T-helper 2 cell treated with Interferon-gamma antibody and Interleukin-4, amounts not matched to agents 100 ng/mL and 5 ng/mL, for 36 hours (primary cell): Measurements from ENCODE around the gene FCN1. TPM values are rescaled to one million over a fixed set of nuclear protein-coding genes. Genes with fewer than 3 reads are reported as not detected.

Source experiments
- intact Hi-C: fragments of 100-400 bp; cut with micrococcal nuclease; formaldehyde crosslinking; loops from one replicate; pipeline ENCODE4 v1.15.1; 2023
- total RNA-seq: library from RNA; stranded (reverse); gene quantifications from 2 replicates; pipeline ENCODE4 v1.2.3, GENCODE V29; 2022

Gene FCN1
- total RNA-seq, 1 donor from 2014 or later, result not detected

DNA sequence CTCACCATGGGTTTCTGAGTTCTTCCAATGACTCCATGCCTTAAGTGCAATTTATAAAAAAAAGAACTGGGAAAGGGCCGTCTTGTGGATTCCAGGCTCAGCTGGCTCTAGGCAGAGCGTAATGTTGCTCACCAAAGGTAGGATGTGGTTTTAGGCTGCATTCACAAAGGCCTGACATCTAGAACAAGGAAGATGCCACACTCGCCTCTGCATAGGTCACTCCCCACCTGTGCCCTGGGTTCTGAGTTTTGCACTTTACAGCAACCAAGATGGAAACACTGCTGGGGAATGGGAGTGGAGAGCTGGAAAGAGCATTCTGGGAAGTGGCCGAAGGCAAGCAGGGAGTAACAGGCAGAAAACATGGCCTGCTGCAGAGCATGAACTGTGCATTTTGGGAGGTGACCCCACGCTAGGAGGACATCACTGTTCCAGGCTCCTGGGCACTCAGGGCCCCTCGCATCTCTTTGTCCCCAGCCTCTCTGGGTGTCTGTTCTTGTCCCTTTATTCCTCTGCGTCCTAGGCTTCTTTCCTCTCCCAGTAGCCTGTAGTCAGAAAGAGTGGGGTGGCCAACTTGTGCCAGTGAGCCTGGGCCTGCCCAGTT is 24.8 kb downstream of the FCN1 start:
- intact Hi-C loops, result no loop called here

DNA sequence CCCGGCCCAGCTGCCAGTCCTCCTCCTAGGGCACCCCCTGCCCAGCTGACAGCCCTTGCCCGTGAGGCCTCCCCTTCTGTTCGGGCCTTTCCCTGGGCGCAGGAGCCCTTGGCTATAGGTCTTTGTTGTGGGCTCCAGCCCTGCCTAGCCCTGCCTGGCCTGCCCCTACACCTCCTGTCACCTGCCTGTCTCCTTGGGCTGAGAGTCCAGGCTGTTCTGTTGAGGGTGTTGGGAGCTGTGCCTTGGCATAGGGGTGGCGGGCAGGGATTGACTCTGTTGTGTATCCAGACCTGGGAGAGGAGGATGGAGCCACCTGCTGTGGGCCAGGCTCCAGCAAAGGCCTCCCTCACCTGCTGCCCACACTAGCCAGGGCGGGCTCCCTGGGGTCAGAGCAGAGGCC is 25.5 kb downstream of the FCN1 start:
- intact Hi-C loops, result no loop called here

DNA sequence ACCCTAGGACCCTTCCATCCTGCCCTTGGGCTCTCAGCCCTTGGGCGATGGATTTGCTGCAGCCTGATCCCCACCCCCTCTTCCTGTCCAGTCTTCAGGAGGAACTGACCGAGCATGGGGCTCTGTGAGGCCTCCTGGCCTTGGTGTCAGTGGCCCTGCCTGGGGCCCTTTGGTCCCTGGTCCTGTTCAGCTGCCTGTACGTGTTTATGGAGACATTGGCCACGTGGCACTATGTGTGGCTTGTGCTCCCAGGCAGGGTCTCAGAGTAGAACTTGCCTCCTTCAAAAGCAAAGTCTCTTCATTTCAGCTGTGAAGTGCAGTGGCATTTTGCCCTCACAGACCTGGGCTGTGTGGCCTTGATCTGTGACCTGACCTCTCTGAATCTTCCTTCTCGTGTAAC is 26.0 kb downstream of the FCN1 start:
- intact Hi-C loops, result no loop called here

DNA sequence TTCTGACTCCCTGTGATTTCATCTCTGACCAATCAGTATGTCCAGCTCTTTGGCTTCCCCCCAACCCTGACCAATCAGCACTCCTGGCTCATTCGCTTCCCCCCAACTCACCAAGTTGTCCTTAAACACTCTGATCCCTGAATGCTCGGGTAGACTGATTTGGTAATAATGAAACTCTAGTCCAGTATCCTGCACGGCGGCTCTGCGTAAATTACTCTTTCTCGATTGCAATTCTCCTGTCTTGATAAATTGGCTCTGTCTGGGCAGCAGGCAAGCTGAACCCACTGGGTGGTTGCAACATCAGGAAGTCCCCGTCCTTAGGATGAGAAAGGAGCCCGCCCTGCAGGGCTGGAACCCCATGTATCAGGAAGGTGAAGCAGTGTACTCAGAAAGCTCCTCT is 26.7 kb downstream of the FCN1 start:
- intact Hi-C loops, result no loop called here

DNA sequence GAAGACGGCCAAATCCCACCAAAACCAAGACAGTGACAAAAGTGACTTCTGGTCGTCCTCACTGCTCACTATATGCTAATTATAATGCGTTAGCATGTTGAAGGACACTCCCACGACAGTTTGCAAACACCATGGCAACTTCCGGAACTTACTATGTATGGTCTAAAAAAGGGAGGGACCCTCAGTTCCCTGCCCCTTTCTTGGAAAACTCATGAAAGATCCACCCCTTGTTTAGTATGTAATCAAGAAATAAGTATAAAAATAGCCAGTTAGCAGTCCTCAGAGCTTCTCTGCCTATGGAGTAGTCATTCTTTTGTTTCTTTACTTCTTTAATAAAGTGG is 27.6 kb downstream of the FCN1 start:
- intact Hi-C loops, result no loop called here

DNA sequence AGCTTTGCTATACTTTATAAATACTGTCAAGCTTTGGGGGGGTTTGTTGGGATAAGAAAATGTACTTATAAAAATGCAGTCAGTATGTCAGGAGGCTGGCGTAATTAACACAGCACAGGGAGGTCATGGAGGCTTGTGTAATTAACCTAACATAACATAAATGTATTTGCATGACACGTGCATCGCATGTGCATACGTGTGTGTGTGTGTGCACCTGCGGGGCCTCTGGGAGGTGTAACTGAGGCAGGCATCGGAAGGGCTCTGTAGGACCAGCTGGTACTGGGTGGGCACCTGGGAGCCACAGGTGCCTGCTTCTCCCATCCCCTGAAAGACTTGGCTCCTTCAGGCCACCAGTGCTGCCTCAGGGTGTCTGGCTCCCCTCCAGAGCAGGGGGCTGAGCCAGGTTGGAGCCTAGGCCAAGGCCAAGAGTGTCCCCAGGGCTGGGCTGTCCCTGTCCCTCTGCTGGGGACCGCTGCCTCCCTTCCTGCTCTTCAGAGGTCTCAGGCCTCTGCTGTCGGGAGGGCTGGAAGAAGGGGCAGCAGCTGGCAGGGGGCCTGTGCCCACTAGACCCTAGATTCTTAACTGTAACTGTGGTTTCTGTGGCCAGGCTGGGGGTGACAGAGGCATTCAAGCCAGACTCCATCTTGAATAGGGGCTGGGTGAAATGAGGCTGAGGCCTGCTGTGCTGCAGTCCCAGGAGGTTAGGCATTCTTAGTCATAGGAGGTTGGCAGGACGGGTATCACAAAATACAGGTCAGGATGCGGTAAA is 28.1 kb downstream of the FCN1 start:
- intact Hi-C loops, result no loop called here

DNA sequence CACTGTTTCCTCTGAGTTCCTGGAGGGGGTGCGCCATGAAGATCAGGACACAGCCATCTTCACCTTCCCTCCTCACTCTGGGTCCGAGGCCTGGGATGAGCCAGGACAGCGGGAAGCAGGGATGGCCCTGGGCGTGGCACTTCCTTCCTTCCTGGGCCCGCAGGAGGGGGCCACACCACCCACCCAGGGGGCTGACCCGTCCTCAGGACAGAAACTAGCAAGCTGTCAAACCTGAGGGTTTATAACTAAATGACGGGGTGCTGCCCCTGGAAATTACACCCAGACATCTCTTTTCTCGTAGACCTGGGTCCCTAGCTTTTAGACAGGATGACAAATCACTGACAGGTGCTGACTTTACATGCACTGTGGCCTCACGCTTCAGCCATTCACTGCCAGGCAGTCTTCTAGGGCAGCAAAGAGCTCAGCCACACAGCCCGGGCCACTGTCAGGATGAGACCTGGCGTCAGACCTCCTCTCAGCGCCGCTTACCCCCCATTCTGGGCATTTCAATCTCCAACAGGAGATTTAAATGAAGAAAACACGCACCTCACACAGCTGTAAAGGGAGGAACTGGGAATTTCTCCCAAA is 29.0 kb downstream of the FCN1 start:
- intact Hi-C loops, result no loop called here

DNA sequence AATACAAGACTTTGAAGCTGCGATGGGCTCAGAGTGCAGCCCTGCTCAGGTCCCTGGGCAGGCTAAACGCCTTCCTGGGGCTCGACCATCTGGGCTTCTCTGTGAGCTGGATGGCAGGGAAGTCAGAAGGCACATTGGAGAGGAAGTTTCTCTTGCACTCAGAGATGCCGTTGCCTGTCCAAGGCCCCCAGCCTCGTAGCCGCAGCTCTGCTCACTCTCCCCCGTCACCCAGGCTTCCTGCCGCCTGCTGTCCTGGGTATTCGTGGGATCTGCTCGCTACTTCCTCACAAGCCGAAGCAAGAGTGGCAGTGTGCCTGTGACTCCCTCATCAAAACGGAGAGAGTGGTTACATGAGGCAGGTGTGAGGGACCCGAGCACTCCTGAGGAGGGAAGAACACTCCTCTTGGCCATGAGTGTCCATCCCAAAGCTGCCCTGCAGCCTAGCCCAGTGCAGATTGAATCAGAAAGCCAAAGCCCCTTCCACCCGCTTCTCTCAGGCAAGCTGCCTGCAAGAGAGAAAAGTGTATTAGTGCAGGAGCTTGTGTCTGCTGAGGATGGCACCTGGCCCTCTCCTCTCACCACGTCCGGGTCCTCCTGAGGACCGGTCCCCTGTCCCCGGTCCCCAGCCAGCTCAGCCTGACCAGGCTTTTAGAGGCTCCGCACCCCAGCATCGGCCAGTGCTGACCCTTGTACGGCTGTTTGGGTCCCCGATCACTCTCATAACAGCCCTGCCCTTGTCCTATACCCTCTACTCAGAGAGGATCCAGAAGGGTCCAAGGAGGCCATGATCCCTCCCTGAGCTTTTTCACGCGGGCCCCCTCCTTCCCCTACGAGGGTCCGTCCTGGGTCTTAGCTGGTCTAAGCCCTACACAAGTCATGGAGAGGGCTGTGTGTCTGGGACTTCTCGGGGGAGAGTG is 29.8 kb downstream of the FCN1 start:
- intact Hi-C loops, result no loop called here

DNA sequence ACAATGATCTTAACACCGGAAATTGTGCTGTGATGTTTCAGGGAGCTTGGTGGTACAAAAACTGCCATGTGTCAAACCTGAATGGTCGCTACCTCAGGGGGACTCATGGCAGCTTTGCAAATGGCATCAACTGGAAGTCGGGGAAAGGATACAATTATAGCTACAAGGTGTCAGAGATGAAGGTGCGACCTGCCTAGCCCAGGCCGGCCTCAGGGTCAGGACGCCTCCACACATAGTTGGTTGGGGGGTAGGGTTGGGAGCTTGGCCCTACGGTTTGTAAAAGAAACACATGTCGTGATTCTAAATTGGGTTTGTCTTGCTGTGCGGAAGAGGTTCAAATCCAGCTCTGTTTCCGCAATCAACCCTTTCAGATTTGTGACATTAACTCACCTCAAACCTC is 30.5 kb downstream of the FCN1 start:
- intact Hi-C loops, result no loop called here

DNA sequence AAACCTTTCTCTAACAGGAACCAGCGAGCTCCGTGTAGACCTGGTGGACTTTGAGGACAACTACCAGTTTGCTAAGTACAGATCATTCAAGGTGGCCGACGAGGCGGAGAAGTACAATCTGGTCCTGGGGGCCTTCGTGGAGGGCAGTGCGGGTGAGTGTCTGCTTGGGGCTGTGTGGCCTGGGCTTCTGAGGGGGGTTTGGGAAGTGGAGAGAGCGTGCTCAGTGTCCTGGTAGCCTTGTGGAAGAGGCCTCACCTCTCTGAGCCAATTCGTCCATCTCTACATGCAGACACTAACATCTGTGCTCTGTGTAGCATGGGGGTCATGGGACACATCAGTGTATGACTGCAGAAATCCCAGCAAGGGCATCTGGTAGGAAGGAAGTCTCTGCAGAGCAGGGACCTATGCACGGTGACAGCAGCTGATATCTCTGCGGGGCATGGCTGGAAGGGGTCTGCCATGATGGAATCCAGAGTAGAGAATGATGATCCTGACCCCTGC is 31.2 kb downstream of the FCN1 start:
- intact Hi-C loops, result no loop called here

DNA sequence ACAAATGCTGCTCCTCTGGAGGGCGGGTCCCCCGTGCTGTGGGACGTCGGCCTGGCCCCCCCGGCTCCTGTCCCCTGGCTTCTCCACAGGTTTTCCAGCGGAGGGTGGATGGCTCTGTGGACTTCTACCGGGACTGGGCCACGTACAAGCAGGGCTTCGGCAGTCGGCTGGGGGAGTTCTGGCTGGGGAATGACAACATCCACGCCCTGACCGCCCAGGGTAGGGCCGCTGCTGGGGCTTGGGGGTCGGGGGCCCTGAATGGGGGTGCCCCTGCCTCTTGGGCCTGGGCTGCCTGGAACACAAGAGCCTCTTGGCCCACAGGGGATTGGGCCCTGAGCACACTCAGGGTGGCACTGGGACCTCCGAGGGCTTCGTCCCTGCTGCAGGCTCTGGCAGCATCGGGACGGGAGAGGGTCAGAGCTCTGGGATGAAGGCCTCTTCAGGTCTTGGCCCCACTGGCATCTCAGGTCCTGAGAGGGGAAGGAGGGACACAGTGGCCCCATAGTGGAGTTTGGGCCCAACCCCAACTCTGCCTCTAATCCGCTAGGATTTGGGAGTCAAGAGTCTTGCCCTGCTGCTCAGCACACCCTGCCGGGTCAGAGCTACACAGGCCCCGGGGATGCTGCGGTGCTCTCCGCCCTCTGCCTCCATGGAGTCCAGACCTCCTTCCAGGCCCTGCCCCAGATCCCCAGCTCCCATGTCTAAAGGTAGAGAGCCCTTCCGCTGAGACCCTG is 31.9 kb downstream of the FCN1 start:
- intact Hi-C loops, result no loop called here

DNA sequence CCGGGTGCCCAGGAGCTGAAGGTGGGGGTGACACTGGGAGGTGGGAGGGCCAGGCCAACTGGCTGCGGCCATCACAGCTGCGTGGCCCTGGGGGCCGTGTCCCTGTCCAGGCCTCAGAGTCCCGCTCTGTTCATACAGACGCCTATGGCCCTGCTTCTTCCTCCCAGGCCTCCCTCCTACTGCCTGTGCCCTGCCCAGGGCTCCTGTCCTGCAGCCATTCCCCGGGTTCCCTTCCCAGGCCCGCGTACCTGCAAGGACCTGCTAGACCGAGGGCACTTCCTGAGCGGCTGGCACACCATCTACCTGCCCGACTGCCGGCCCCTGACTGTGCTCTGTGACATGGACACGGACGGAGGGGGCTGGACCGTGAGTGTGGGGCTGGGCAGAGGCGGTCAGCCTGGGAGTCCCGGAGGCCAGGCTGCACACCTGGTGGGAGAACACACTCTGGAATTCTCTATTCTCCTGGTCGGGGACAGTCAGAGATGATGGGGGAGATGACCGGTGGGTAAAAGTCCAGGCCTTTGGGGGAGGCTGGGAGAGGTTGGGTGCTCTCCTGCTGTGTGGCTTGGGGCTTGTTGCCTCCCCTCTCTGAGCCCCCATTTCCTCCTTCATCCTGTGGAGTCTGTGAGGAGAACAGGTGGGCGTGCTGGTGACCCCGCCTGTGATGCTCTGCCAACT is 32.6 kb downstream of the FCN1 start:
- intact Hi-C loops, result no loop called here

DNA sequence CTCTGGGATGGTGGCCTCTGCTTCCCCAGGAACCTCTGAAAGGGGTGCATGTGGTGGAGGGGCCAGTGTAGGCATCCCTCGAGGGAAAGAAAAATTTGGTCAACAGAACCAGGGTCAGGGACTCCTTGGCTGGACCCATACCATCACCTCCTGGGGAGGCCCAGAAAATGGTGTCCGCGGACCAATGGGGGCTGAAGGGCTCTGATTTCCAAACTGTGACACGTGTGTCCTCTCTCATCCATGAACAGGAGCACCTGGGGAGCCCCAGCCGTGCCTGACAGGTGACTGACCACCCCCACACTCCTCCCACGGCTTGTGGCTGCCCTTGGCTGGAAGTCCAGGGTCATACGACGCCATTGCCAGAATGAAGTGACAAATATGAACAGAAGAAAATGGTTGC is 33.2 kb downstream of the FCN1 start:
- intact Hi-C loops, result no loop called here

DNA sequence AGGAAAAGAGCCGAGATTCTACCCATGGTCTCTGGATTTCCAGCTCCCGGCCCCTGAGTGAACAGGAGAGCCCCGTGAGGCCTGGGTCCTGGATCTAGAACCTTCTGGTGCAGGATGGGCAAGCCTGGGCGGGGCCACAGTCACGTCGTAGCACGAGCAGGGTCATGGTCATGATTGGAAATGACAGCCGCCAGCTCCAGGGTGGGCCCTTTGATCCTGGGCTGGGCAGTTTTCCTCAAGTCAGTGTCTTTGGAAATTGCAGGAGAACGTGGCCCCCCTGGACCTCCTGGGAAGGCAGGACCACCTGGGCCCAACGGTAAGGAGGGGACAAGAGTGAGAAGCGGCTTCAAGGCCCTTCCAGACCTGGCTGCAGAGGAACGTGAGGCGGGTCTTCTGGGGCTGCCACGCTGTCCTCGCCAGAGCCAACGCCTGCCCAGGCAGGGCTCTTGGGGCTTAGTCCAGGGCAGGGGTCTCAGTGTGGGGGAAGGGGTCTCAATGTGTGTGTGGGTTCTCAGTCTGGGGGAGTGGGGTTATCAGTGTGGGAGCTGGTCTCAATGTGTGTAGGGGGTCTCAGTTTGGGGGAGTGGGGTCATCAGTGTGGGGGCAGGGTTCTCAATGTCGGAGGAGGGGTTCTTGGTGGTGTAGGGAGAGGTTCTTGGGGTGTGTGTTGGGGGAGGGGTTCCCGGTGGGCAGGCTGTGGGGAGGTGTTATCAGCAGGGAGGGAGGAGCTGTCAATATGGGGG is 34.5 kb downstream of the FCN1 start:
- intact Hi-C loops, result no loop called here

DNA sequence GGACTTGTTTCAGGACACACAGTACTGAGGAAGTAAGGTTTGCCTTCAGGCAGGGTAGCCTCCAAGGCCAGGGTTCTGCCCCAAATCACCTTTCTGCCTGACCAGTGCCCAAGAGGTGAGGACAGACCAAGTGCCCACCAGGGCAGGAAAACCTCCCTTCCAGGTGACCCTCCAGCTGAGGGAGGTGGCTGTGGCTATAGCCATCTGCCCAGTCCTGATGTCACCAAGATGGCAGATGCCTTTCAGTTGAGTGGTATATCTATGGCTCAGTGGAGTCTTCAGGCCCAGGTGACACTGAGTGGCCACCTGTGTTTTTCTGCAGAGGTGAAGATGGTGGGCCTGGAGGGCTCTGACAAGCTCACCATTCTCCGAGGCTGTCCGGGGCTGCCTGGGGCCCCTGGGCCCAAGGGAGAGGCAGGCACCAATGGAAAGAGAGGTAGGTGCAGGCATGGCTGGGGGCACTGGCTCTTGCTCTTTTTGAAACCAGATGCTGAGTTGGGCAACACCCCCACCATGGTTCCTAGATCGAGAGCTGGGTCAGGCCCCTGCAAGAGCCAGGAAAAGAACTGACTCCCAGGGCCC is 35.4 kb downstream of the FCN1 start:
- intact Hi-C loops, result no loop called here

DNA sequence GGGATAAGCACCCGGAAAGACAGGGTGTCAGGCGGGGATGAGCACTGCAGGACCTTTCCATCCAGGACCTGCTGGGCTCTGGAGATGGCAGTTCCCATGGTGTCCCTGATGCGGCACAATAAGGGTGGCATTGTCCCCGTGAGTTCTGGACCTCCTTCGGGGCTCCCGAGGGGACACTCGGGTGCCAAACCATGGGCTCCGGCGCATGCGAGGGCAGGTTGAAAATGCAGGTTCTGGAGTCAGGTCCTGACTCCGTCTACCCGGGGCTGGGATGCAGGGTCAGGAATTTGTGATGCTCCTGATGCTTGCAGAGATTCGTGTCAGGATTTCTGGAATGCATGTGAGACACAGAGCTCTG is 36.4 kb downstream of the FCN1 start:
- intact Hi-C loops, result no loop called here

DNA sequence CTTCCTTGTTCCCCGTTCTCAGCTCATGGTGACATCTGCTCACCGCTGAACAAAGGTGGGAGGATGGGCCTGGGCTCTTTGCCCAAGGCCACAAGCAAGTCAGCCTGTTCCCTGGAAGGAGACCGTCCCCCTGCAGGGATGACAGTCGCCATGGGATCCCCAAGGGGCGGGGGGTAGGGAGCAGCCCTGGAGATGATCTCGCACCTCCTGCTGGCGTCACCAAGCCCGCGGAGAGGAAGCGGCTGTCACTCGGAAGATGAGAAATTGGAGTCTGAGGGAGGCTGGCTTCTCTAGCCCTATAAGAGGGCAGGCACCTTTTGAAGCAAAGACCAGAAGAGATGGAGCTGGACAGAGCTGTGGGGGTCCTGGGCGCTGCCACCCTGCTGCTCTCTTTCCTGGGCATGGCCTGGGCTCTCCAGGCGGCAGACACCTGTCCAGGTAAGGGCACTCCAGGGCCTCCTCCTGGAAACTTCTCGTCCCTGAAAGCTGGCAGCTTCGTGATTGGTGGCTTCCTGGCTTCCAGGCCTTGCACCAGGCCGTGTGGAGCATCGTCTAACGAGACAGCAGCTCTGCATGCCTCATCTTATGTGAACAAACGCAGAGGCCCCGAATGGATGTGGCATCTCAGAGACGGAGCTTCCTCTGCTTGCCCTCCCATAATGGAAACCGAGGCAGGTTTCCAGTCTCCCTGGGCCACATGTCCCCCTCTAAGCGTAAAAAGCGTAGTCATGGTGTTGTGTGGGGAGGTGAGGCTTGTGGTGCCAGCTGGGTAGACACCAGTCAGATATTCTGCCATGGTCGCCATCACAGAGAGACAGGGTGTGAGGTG is 37.0 kb downstream of the FCN1 start, which contains the start of gene FCN2:
Gene FCN2 (plus strand): TSS at position 327 of the 829 bp plus-strand sequence. CDS start 12 bp downstream, at position 339.
- intact Hi-C loops, result no loop called here

DNA sequence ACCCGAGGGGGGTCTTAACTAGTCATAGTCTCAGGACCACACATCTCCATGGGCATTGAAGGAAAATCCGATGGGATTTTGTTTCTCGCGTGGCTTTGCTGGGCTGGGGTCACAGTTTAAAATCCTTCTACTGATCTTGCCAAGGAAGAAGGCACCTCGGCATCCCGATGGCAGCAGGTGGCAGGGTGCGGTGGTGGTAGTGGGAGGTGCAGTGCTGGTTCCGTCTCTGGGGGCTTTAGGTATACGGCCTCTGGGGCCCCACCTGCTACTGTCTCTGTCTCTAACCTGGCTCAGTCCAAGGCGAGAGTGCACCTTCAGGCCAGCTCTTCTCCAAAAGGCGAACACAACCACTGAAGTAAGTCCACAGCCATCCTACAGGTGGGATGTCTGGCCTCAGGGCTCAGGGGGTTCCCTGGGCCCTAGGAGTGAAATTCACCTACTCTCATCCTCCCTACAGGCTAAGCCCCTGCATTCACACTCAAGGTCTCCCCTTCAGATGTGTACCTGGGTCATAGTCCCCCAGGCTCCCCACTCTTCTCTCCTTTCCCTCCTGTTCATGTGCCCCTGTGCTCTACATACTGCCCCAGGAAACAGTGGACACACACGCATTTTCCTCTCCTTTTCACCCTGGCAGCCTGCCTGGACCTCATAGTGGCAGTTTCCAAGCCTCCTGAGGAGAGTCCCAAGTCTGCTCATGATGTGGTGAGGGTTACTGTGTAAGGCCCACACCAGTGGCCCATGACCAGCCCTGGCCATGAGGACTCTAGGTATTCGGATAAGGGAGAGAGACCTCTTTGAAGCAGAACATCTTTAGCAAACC is 37.8 kb downstream of the FCN1 start:
- intact Hi-C loops, result no loop called here
